HG03575 (cell line): Measurements from ENCODE around the gene MEF2A.
"Not testable (repeated sequence)": the region's sequence is repeated elsewhere in the genome, so short reads cannot be mapped to it uniquely, and the experiment has no call there.

Source experiments
- ATAC-seq: cut with Tn5 transposase; IDR thresholded peaks from one replicate; pipeline ENCODE4 v1.9.1; 2021; ENCODE audit not compliant: unreplicated experiment, insufficient number of reproducible peaks, low FRiP score; ENCODE audit errors: extremely low read depth

The MEF2A gene

GRCh38 chr15:99734575-99734974, 168.8 kb downstream of the MEF2A start:
- no peak for ATAC-seq

GRCh38 chr15:99735868-99736267, 170.1 kb downstream of the MEF2A start:
- no peak for ATAC-seq

- ATAC-seq, result no peak
Measured at GRCh38 chr15:99736702-99737101, 170.9 kb downstream of the MEF2A start.

- no peak for ATAC-seq
Measured at GRCh38 chr15:99738021-99738847, 172.4 kb downstream of the MEF2A start.

- no peak for ATAC-seq
Measured at GRCh38 chr15:99741835-99742234, 176.1 kb downstream of the MEF2A start.

- ATAC-seq, result no peak
Measured at GRCh38 chr15:99744142-99744541, 178.4 kb downstream of the MEF2A start.

GRCh38 chr15:99745370-99746086, 179.7 kb downstream of the MEF2A start:
- no peak for ATAC-seq

GRCh38 chr15:99749386-99749785, 183.6 kb downstream of the MEF2A start:
- no peak for ATAC-seq

GRCh38 chr15:99750326-99750725, 184.5 kb downstream of the MEF2A start:
- not testable (repeated sequence) for ATAC-seq

- ATAC-seq, result no peak
Measured at GRCh38 chr15:99752556-99752955, 186.8 kb downstream of the MEF2A start.

- no peak for ATAC-seq
Measured at GRCh38 chr15:99753066-99753465, 187.3 kb downstream of the MEF2A start.

- no peak for ATAC-seq
Measured at GRCh38 chr15:99755692-99756409, 190.1 kb downstream of the MEF2A start.

GRCh38 chr15:99762288-99762687, 196.5 kb downstream of the MEF2A start:
- ATAC-seq, result no peak

- ATAC-seq, result no peak
Measured at GRCh38 chr15:99763827-99764226, 198.0 kb downstream of the MEF2A start.

- ATAC-seq, result no peak
Measured at GRCh38 chr15:99764522-99764921, 198.7 kb downstream of the MEF2A start.
